Measurements from ENCODE around the gene DLGAP1. TPM values are rescaled to one million over a fixed set of nuclear protein-coding genes. Genes with fewer than 3 reads are reported as not detected.
"Not testable (repeated sequence)": the region's sequence is repeated elsewhere in the genome, so short reads cannot be mapped to it uniquely, and the experiment has no call there.

The DLGAP1 gene
- total RNA-seq, 1 donor from 2014 or later: not detected

DNA sequence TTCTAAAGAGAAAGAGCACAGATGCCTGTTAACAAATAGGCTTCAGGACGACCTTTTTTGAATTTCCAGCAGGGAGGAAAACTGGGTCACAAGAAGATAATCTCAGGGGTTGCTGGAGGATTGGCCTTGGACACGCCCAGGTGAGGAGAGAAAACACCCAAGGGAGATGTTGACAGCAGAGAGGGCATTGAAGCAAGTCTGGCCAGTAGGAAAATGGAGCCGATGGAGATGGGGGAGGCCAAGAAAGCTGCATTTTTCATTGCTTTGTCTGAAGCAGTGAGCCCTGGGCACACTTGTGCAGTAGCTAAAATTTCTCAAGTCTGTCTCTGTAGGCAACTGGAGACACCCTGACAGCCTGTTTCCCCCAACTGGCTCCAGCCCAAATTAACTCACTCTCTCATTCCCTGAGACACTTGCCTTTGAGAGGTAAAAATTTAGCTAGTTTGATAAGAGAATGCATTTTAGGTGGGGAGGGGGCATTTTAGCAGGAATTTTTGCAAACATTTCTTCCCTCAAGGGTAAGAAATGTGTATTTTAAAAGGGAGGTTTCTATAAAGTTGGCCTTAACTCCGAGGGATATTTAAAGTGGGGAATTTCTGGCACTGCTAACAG is 839.6 kb downstream of the DLGAP1 start:
- intact Hi-C loops (cut with micrococcal nuclease): no loop called here

GRCh38 chr18:3612315-3612714 is 842.8 kb downstream of the DLGAP1 start:
- intact Hi-C loops (cut with micrococcal nuclease): no loop called here

GRCh38 chr18:3611313-3612090 is 843.6 kb downstream of the DLGAP1 start:
- intact Hi-C loops (cut with micrococcal nuclease): no loop called here

- intact Hi-C loops (cut with micrococcal nuclease): no loop called here
Measured at GRCh38 chr18:3610813-3611212, 844.3 kb downstream of the DLGAP1 start.

DNA sequence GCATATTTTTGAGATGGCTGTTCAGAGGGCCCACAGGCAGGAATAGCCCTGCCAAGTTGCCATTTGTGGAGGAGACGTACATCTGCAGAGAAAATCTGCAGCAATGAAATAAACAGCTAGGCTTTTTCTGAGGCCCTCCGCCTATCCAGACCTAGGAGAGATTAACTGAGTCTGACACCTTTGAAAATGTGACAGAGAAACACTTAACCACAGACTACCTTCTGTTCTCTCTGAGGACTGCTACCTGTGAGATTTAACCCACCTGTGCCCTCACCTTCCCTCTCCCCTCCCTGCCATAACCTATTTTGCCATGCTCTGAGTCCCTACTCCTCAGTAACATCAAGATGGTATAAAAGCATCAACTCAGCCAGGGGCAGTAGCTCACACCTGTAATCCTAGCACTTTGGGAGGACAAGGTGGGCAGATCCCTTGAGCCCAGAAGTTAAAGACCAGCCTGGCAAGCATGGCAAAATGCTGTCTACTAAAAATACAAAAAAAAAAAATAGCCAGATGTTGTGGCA is 844.9 kb downstream of the DLGAP1 start:
- intact Hi-C loops (cut with micrococcal nuclease): no loop called here

DNA sequence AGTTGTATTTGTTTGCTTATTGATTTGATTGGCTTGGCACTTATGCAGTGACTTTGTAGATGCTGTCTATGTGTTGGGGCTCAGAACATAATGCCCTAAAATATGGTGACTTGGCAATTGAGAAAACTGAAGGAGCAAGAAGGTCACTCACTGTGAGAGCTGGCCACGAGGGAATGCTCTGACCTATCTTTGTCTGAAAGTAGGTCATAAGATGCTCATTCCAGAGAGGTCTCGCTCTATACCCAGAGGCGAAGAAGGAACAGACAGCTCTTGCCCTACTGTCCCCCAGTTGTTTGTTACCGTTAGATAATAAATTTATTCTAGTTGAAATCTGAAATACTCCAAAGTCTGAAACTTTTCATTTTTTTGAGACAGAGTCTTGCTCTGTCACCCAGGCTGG is 846.6 kb downstream of the DLGAP1 start:
- intact Hi-C loops (cut with micrococcal nuclease): loop anchor here (5.0 kb wide), 2 partner anchors 39 to 966 kb away; no protein-coding TSS in a partner anchor

GRCh38 chr18:3608099-3608453 is 847.0 kb downstream of the DLGAP1 start:
- intact Hi-C loops (cut with micrococcal nuclease): loop anchor here (5.0 kb wide), 2 partner anchors 39 to 966 kb away; no protein-coding TSS in a partner anchor

DNA sequence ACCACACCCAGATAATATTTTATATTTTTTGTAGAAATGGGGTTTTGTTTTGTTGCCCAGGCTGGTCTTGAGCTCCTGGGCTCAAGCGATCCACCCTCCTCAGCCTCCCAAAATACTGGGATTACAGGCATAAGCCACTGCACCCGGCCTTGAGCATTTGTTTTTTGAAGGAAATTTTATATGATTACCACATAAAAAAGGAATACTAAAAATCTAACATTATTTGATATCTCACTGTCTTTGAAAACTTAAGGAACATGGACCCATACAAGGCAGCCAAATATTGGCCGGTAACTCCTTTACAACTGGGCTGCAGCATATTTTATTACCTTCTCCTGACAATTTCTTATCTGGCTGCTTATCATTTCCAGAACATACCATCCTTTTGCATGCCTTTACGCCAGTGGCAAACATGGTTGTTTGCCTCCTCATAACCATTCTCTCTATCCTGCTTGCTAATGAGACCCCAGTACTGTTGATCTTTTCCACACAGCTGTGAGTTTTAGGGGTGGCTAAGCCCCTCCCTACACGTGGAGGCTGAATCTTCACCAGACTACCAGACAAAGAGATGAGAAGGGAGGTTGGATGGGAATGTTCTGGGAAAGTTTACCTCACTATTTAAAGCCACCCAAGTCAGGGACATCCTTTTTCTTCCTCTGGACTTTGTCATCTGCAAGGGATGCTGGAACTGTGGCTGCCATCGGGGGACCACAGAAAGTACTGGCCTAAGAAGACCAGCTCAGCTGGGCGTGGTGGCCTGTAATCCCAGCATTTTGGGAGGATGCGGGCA is 847.6 kb downstream of the DLGAP1 start:
- intact Hi-C loops (cut with micrococcal nuclease): loop anchor here (5.0 kb wide), 2 partner anchors 40 to 965 kb away; no protein-coding TSS in a partner anchor

DNA sequence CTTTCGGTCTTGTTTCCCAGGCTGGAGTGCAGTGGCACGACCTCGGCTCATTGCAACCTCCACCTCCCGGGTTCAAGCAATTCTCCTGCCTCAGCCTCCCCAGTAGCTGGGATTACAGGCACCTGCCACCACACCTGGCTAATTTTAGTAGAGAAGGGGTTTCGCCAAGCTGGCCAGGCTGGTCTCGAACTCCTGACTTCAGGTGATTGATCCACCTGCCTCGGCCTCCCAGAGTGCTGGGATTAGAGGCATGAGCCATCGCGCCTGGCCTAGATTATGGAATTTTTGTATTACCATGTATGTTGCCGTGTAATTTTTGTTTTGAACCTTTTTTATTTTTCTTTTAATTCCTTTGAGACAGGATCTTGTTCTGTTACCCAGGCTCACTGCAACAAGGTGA is 848.2 kb downstream of the DLGAP1 start:
- intact Hi-C loops (cut with micrococcal nuclease): loop anchor here (1.0 to 5.0 kb wide), 4 partner anchors 17 to 965 kb away; no protein-coding TSS in a partner anchor

- intact Hi-C loops (cut with micrococcal nuclease): loop anchor here (1.0 to 5.0 kb wide), 5 partner anchors 18 to 964 kb away; no protein-coding TSS in a partner anchor
Measured at GRCh38 chr18:3605954-3606443, 849.1 kb downstream of the DLGAP1 start.

GRCh38 chr18:3605486-3605952 is 849.6 kb downstream of the DLGAP1 start:
- intact Hi-C loops (cut with micrococcal nuclease): loop anchor here (2.0 to 5.0 kb wide), 3 partner anchors 42 to 963 kb away; no protein-coding TSS in a partner anchor

GRCh38 chr18:3604498-3605408 is 850.4 kb downstream of the DLGAP1 start:
- intact Hi-C loops (cut with micrococcal nuclease): loop anchor here (1.0 to 5.0 kb wide), 4 partner anchors 43 to 962 kb away; no protein-coding TSS in a partner anchor

GRCh38 chr18:3604235-3604497 is 850.9 kb downstream of the DLGAP1 start:
- intact Hi-C loops (cut with micrococcal nuclease): loop anchor here (1.0 to 2.0 kb wide), 2 partner anchors 307 to 355 kb away; no protein-coding TSS in a partner anchor

DNA sequence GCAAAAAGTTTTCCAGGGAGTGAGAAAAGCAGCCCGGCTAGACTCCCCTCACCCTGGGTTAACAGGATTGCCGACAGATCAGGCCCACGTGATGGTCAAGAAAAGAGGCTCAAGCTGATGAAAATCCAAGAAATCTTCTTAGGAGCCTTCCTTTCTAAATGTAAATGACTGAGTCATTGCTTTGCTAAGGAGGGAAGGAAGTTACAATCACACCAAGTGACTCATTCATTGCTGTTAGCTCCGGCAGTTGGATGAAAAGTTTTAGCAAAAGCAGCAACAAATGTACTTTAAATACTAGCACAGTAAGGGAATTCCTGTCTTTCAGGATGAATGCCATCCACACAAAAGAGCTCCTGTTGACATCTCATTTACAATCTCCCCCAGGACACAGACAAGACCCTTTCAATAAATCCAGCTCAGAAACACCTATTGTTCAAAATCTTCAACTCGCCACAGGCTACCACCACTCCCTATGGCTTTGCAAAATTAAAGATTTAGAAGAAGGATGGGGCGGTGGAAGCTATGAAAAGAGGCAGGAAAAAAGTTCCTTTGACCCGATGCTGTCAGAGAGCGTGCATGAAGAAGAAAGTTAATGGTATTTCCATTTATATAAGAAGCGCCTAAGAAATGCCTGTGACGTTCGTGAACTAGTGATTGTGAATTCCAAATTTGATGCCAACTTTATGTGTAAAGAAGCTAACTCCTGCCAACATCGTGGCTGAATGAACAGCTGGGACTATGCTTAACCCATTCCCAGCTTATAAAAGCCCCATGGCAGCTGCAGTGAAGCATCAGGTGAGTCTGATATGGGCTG is 851.5 kb downstream of the DLGAP1 start:
- intact Hi-C loops (cut with micrococcal nuclease): loop anchor here (1.0 to 2.0 kb wide), 3 partner anchors 8 to 355 kb away; no protein-coding TSS in a partner anchor

GRCh38 chr18:3601106-3601755 is 853.9 kb downstream of the DLGAP1 start:
- intact Hi-C loops (cut with micrococcal nuclease): not testable (repeated sequence)

DNA sequence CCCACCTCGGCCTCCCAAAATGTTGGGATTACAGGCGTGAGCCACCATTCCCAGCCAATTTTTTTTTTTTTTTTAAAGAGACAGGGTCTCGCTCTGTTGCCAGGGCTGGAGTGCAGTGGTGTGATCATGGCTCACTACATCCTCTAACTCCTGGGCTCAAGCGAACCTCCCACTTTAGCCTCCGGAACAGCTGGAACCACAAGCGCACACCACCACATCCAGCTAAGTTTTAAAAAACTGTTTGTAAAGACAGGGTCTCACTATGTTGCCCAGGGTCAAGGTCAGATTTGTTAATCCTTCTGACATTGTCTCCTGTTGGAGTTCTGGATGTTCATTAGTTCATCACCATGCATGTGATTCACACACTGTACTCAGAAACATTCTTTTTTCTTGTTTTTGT is 855.2 kb downstream of the DLGAP1 start:
- intact Hi-C loops (cut with micrococcal nuclease): no loop called here

DNA sequence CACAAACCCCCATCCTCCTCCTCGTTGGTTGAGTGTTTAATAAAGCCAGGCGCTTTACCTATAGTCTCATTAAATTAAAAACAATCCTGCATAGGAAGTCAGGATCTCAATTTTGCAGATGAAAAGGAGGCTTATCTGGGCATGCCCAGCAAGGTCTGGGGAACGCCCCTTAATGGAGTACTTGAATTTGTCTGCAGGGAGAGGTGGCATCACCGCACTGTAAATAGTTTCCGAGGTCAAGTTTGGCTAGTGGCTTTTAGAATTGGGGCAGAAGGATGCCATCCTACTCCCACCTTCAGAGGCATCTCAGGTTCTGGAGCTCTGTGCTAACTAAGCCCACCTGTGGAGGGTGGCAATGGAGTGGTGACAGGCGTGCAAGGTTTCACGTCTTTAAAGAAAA is 855.9 kb downstream of the DLGAP1 start:
- intact Hi-C loops (cut with micrococcal nuclease): no loop called here

GRCh38 chr18:3598581-3598980 is 856.5 kb downstream of the DLGAP1 start:
- intact Hi-C loops (cut with micrococcal nuclease): no loop called here
